Keratinocyte (primary cell): ENCODE data around the gene PTPRN2. TPM values are rescaled to one million over a fixed set of nuclear protein-coding genes. Genes with fewer than 3 reads are reported as not detected.

ENCODE experiments used
- DNase-seq: peaks from one replicate; pipeline ENCODE4 v3.0.0-alpha.2; 2011; ENCODE audit warnings: low read depth, missing footprints, low spot score
- FAIRE-seq: peaks from 2 replicates; lab custom pipeline; 2011; peaks lifted over from hg19 to GRCh38; lab: Jason Lieb, UNC
- H2AFZ ChIP-seq: 2 replicates; pipeline ENCODE4 v1.6.0; 2012; ENCODE audit warnings: low read length, control low read depth, inconsistent platforms; ENCODE audit not compliant: control insufficient read depth
- H3K27ac ChIP-seq: 2 replicates; pipeline ENCODE4 v1.5.1; 2011; ENCODE audit warnings: low read length; ENCODE audit not compliant: control insufficient read depth, insufficient read depth
- H3K27me3 ChIP-seq: 3 replicates; pipeline ENCODE4 v1.6.0; 2011; ENCODE audit warnings: low read length; ENCODE audit not compliant: control insufficient read depth, insufficient read depth; ENCODE audit errors: extremely low read depth
- H3K36me3 ChIP-seq, 2 experiments: 2 replicates in 1 of 2; 3 replicates in 1 of 2; pipeline ENCODE4 v1.5.1; 2011; ENCODE audit warnings: low read length in 2 of 2, mild to moderate bottlenecking in 1 of 2; ENCODE audit not compliant: control insufficient read depth in 2 of 2, insufficient read depth in 2 of 2; ENCODE audit errors: extremely low read depth in 1 of 2
- H3K4me1 ChIP-seq: 3 replicates; pipeline ENCODE4 v1.5.1; 2011; ENCODE audit warnings: low read length; ENCODE audit not compliant: control insufficient read depth, insufficient read depth; ENCODE audit errors: extremely low read depth
- H3K4me2 ChIP-seq: 3 replicates; pipeline ENCODE4 v1.6.0; 2011; ENCODE audit warnings: low read depth, low read length; ENCODE audit not compliant: control insufficient read depth, insufficient read depth; ENCODE audit errors: extremely low read depth
- H3K4me3 ChIP-seq, 3 experiments: fragments of 200-600 bp in 1 of 3; sonication (generic) in 1 of 3; 2 replicates in 2 of 3; 3 replicates in 1 of 3; pipeline ENCODE4 v1.5.1; 2011 to 2016; ENCODE audit warnings: low read length in 3 of 3, mild to moderate bottlenecking in 3 of 3, control low read depth in 2 of 3, inconsistent platforms in 1 of 3, low read depth in 1 of 3, mixed read lengths in 1 of 3, mixed run types in 1 of 3, moderate library complexity in 1 of 3; ENCODE audit not compliant: control insufficient read depth in 2 of 3, insufficient read depth in 2 of 3; ENCODE audit errors: extremely low read depth in 1 of 3
- H3K79me2 ChIP-seq: 2 replicates; pipeline ENCODE4 v1.6.0; 2012; ENCODE audit warnings: low read length; ENCODE audit not compliant: control insufficient read depth, insufficient read depth
- H3K9ac ChIP-seq: 3 replicates; pipeline ENCODE4 v1.6.0; 2011; ENCODE audit warnings: low read length; ENCODE audit not compliant: control insufficient read depth, insufficient read depth; ENCODE audit errors: extremely low read depth
- H3K9me1 ChIP-seq: 3 replicates; pipeline ENCODE4 v1.6.0; 2011; ENCODE audit warnings: low read length; ENCODE audit not compliant: control insufficient read depth, insufficient read depth; ENCODE audit errors: extremely low read depth
- H3K9me3 ChIP-seq: 2 replicates; pipeline ENCODE4 v1.5.1; 2012; ENCODE audit warnings: low read depth, low read length; ENCODE audit not compliant: control insufficient read depth
- H4K20me1 ChIP-seq: 3 replicates; pipeline ENCODE4 v1.6.0; 2011; ENCODE audit warnings: low read length; ENCODE audit not compliant: control insufficient read depth, insufficient read depth; ENCODE audit errors: extremely low read depth
- CTCF ChIP-seq, 3 experiments: IDR thresholded peaks in 1 of 3; conservative IDR thresholded peaks in 1 of 3; optimal IDR thresholded peaks in 1 of 3; 2 replicates in 2 of 3; 3 replicates in 1 of 3; pipeline versions ENCODE3 to v1.5.1; 2011; ENCODE audit warnings: low read length in 3 of 3, mild to moderate bottlenecking in 3 of 3, moderate library complexity in 2 of 3, control low read depth in 1 of 3, inconsistent platforms in 1 of 3; ENCODE audit not compliant: insufficient read depth in 2 of 3; ENCODE audit errors: extremely low read depth in 1 of 3
- EZH2 ChIP-seq: IDR thresholded peaks from one replicate; pipeline ENCODE4 v1.6.1; 2012; ENCODE audit warnings: inconsistent platforms, mild to moderate bottlenecking, low read length, moderate library complexity
- dilution Hi-C: fragments of 300-500 bp; cut with MboI; formaldehyde crosslinking; loops from one replicate; pipeline ENCODE4 v1.7.0; 2020; ENCODE audit warnings: low sequenced_read_pairs; ENCODE audit not compliant: extremely low pct_ligation_motif_present
- polyA plus RNA-seq, 5 experiments: library from polyadenylated mRNA; depleted of rRNA in 3 of 5; stranded (reverse) in 3 of 5; stranded (forward) in 1 of 5; unstranded in 1 of 5; fragments of >200 nt; gene quantifications; 1 replicate in 1 of 5; 2 replicates in 3 of 5; 3 replicates in 1 of 5; pipeline versions ENCODE4 v1.2.1 to v1.2.3, GENCODE V29; 2011 to 2012; ENCODE audit warnings: missing spikeins in 2 of 5, low read depth in 1 of 5, low replicate concordance in 1 of 5

Gene PTPRN2
- polyA plus RNA-seq, 1 donor (not counting 4 experiments of a cell fraction or from before 2014, with no cell fraction given): not detected

GRCh38 chr7:158449266-158449665 lies 138.4 kb downstream of the PTPRN2 start:
- no peak overlapping the region for H3K4me2 ChIP-seq
- dilution Hi-C loops: no loop called here
- FAIRE-seq: no peak
- H3K36me3 ChIP-seq: no peaks in the 10 kb centered on the region
- no peak for DNase-seq
- no peak overlapping the region for H2AFZ ChIP-seq
- H4K20me1 ChIP-seq: no peaks in the 10 kb centered on the region
- H3K9me3 ChIP-seq: peaks cover 13% of the 10 kb centered on the region
- no peaks in the 10 kb centered on the region for H3K27me3 ChIP-seq
- no peak overlapping the region for H3K4me3 ChIP-seq
- no peak overlapping the region for H3K9ac ChIP-seq
- no peak for TF ChIP-seq EZH2
- TF ChIP-seq CTCF (optimal IDR thresholded peaks at IDR 0.05 in 1 of 3, IDR thresholded peaks at IDR 0.05 in 1 of 3, conservative IDR thresholded peaks at IDR 0.05 in 1 of 3; ENCODE audit: extremely low read depth in 1 of 3, insufficient read depth in 2 of 3, low read length in 3 of 3): no peak
- H3K4me1 ChIP-seq: no peaks in the 10 kb centered on the region
- no peaks in the 10 kb centered on the region for H3K9me1 ChIP-seq
- no peak overlapping the region for H3K27ac ChIP-seq
- H3K79me2 ChIP-seq: no peaks in the 10 kb centered on the region

- Histone ChIP-seq H3K27me3 (no peaks in the 10 kb centered on the region), H3K4me3 (no peak overlapping the region), H3K9me3 (peaks cover 13% of the 10 kb centered on the region), H3K36me3 (no peaks in the 10 kb centered on the region), H3K4me1 (no peaks in the 10 kb centered on the region), H4K20me1 (no peaks in the 10 kb centered on the region), H3K9ac (no peak overlapping the region), H2AFZ (no peak overlapping the region), H3K79me2 (no peaks in the 10 kb centered on the region), H3K9me1 (no peaks in the 10 kb centered on the region), H3K4me2 (no peak overlapping the region), H3K27ac (no peak overlapping the region)
- dilution Hi-C loops: no loop called here
- TF ChIP-seq CTCF (optimal IDR thresholded peaks at IDR 0.05 in 1 of 3, IDR thresholded peaks at IDR 0.05 in 1 of 3, conservative IDR thresholded peaks at IDR 0.05 in 1 of 3; ENCODE audit: extremely low read depth in 1 of 3, insufficient read depth in 2 of 3, low read length in 3 of 3) (no peak), EZH2 (no peak)
- FAIRE-seq (no peak), DNase-seq (no peak)
Measured at GRCh38 chr7:158448430-158449100, 139.1 kb downstream of the PTPRN2 start.
